ENCODE results near the gene TMEM240. TPM values are rescaled to one million over a fixed set of nuclear protein-coding genes. Genes with fewer than 3 reads are reported as not detected.
"Not testable (repeated sequence)": the region's sequence is repeated elsewhere in the genome, so short reads cannot be mapped to it uniquely, and the experiment has no call there.

The TMEM240 gene
- total RNA-seq, 2 experiments from 2014 or later = 0.42 to 0.46 TPM

DNA sequence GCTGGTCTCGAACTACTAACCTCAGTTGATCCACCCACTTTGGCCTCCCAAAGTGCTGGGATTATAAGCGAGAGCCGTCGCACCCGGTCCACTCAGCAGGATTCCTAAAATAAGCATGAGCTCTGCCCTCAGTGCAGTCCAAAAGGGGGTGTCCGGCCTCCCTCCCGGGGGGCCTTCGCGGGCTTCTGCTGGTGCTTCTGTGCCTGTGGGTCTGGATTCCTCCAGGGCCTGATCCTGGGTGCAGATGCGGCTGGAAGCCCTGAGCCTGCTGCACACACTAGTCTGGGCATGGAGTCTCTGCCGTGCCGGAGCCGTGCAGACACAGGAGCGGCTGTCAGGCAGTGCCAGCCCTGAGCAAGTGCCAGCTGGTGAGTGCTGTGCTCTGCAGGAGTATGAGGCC is 23.5 kb downstream of the TMEM240 start:
- H3K9me3 Mint-ChIP-seq (ENCODE audit: low read depth); DNase-seq; H3K27me3 Mint-ChIP-seq; CTCF ChIA-PET; H3K27ac Mint-ChIP-seq; ATAC-seq; H3K4me3 Mint-ChIP-seq; POLR2A ChIA-PET; H3K4me1 Mint-ChIP-seq: not testable (repeated sequence)
- intact Hi-C loops (cut with DNase I, micrococcal nuclease) = loop anchor here in 1 of 2 experiments (10.0 kb wide), 1 partner anchor 242 kb away; the partner anchor contains the start of gene UBE2J2
- H3K36me3 Mint-ChIP-seq (ENCODE audit: low read depth) = peaks cover 21% of the 10 kb centered on the region

DNA sequence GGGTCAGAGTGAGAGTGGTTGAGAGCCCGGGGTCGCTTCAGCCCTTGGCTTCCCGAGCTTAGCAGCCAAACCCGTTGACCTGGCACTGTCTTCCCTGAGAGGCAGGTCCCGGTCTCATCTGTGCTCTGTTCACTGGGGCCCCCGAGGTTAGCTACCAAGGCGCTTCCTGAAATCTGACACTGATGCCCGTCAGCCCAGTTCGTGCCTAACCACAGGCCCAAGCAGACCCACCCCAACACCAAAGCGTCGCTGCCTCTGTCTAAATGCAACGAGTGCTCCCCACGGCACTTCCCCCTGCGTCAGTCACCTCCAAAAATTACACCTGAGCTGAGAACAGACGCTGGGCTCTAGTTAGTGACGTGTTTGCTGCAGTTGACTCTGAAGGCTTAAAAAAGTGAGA is 26.0 kb downstream of the TMEM240 start:
- H3K27ac Mint-ChIP-seq; POLR2A ChIA-PET; DNase-seq; H3K9me3 Mint-ChIP-seq (ENCODE audit: low read depth); H3K27me3 Mint-ChIP-seq; CTCF ChIA-PET; H3K4me3 Mint-ChIP-seq; H3K4me1 Mint-ChIP-seq; ATAC-seq: not testable (repeated sequence)
- peaks cover 15% of the 10 kb centered on the region for H3K36me3 Mint-ChIP-seq (ENCODE audit: low read depth)
- intact Hi-C loops (cut with DNase I, micrococcal nuclease) = loop anchor here in 1 of 2 experiments (5.0 to 10.0 kb wide), 2 partner anchors 118 to 240 kb away; partner anchors contain the start of genes MMP23B and UBE2J2

DNA sequence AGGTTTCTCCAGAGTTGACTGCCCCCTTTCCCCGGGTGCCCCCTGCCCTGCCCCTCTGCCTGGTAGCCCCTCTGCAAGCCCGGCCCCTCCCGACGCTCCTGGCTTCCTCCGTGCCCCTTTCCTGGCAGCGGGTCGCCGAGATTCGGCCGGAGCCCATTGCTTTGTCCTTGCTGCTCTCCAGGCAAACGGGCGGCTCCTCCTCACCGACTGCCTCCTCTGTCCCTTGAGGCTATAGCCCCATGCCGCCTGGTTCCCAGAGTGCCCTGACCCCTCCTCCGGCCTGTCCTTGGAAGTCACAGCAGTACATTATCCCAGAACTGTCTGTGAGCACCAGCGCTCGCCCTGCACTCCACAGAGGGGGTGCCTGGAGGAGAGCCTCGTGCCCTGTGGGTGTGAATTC is 26.7 kb downstream of the TMEM240 start:
- H3K27ac Mint-ChIP-seq; DNase-seq; POLR2A ChIA-PET; CTCF ChIA-PET; H3K9me3 Mint-ChIP-seq (ENCODE audit: low read depth); H3K4me1 Mint-ChIP-seq; H3K27me3 Mint-ChIP-seq; ATAC-seq: not testable (repeated sequence)
- intact Hi-C loops (cut with DNase I, micrococcal nuclease) = loop anchor here (2.0 to 10.0 kb wide), 3 partner anchors 61 to 239 kb away; partner anchors contain the start of genes MMP23B (in 1 of the 2), SSU72 (in 1 of the 2) and UBE2J2 (in 1 of the 2)
- H3K4me3 Mint-ChIP-seq = peak overlapping the region; percentile 65
- H3K36me3 Mint-ChIP-seq (ENCODE audit: low read depth) = peaks cover 14% of the 10 kb centered on the region

DNA sequence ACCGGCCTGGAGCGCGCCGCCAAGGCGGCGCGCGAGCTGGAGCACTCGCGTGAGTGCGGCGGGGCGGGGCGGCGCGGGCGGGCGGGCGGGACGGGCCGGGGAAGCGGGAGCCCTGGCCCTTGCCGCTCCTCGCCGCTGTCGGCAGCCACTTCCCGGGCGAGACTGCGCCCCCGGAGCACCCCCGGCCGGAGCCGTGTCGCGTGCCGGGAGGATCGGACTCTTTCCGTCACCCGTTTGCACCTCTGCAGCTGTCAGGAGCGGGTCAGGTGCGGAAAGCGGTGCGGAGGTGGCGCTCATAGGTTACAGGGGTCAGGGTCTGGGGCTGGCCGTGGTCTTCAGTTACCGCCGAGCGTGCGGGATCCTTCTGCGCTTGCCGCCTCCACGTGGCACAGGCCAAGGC is 28.0 kb downstream of the TMEM240 start:
- H3K27ac Mint-ChIP-seq; H3K4me1 Mint-ChIP-seq; H3K27me3 Mint-ChIP-seq; H3K9me3 Mint-ChIP-seq (ENCODE audit: low read depth); CTCF ChIA-PET; H3K36me3 Mint-ChIP-seq (ENCODE audit: low read depth); POLR2A ChIA-PET: not testable (repeated sequence)
- peak; percentile 11 for ATAC-seq
- intact Hi-C loops (cut with DNase I, micrococcal nuclease) = loop anchor here (1.0 to 10.0 kb wide), 8 partner anchors 62 to 280 kb away; partner anchors contain the start of genes AURKAIP1 (in 1 of the 2), B3GALT6 (in 1 of the 2), CCNL2 (in 1 of the 2) and MIB2 (in 1 of the 2)
- peak; percentile 36 for DNase-seq
- peak overlapping the region; percentile 76 for H3K4me3 Mint-ChIP-seq

DNA sequence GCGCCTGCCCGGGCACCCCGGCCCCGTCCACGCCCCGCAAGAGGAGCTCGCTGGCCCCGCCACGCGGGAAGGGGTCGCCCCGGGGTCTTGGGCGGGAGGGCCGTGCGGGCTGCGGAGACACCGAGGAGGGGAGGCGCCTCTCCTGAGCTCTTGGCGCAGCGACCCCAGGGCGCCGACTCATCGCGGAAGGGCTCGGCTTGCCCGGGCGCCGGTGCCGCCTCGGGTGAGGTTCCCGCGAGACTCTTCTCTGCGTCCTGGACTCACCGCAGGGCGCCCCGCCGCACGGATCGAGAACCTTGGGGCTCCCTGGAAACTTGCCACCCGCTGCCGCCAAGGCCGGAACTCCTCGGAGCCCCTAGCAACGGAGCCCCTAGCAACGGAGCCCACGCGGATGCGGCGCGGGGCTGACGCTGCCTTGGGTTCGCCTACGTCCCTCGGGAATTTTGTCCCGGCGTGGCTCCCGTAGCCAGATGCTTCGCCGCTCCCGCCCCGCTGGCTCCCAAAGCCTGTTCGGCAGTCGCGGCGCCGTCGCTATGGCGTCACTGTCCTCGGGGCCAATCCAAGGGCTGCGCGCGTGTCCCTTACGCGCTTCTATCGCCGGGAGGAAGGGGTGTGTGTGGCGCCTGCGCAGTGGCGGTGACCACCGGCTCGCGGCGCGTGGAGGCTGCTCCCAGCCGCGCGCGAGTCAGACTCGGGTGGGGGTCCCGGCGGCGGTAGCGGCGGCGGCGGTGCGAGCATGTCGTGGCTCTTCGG is 28.7 kb downstream of the TMEM240 start, which contains the start of gene ATAD3A:
ATAD3A (plus strand) TSS at position 630 of the 753 bp plus-strand sequence; CDS start at position 737, 107 bp downstream.
- H3K27me3 Mint-ChIP-seq = no peaks in the 10 kb centered on the region
- intact Hi-C loops (cut with DNase I, micrococcal nuclease) = loop anchor here (1.0 to 10.0 kb wide), 13 partner anchors 40 to 279 kb away; partner anchors contain the start of genes SSU72 (in 2 of the 2), ATAD3B (in 1 of the 2), AURKAIP1 (in 1 of the 2) and B3GALT6 (in 1 of the 2)
- peaks cover 5% of the 10 kb centered on the region for H3K36me3 Mint-ChIP-seq (ENCODE audit: low read depth)

DNA sequence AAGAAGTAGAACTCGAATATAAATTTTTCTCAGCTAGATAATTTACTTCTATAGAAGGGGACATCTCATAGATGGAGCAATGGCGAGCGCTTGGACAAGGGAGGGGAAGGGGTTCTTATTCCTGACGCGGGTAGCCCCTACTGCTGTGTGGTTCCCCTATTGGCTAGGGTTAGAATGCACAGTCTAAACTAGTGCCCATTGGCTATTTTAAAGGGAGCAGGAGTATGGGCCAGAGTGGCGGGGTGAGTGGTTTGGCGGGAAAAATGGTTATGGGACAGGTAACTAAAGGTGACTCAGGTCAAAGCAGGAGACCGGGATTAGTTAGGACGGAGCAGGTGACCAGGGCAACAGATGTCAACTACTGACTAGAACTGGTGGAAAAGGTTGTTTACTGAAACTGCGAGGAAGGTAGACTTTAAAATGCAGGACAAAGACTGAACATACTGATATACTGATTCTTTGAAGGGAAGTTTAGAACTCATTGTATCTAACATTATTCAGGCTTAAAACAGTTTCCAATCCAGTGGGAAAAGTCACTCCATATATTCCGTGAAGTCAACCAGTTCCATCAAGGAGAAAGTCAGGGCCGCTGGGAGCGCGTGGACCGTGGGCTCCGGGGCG is 29.4 kb downstream of the TMEM240 start:
- POLR2A ChIA-PET = no interaction called here
- Mint-ChIP-seq H3K27ac (peak overlapping the region; percentile 97), H3K4me3 (peak overlapping the region; percentile 93), H3K4me1 (peaks cover 7% of the 10 kb centered on the region), H3K9me3 (ENCODE audit: low read depth) (no peaks in the 10 kb centered on the region), H3K27me3 (no peaks in the 10 kb centered on the region), H3K36me3 (ENCODE audit: low read depth) (peaks cover 3% of the 10 kb centered on the region)
- intact Hi-C loops (cut with DNase I, micrococcal nuclease) = loop anchor here in 1 of 2 experiments (1.0 to 10.0 kb wide), 7 partner anchors 40 to 236 kb away; partner anchors contain the start of genes ATAD3B, CDK11B, DVL1 and MMP23B
- no peak for ATAC-seq
- CTCF ChIA-PET = no interaction called here
- peak; percentile 41 for DNase-seq

More for the DNA sequence above, 28.7 kb downstream of the TMEM240 start, which contains the start of gene ATAD3A:
- Mint-ChIP-seq H3K27ac (peak within 1 kb of the TSS; percentile 97), H3K4me3 (peak within 1 kb of the TSS; percentile 93), H3K4me1 (peaks cover 7% of the 10 kb centered on the region), H3K9me3 (ENCODE audit: low read depth) (no peaks in the 10 kb centered on the region)
- ChIA-PET CTCF (no interaction called here), POLR2A (no interaction called here)
- ATAC-seq (peak; percentile 97), DNase-seq (peak; percentile 99)

DNA sequence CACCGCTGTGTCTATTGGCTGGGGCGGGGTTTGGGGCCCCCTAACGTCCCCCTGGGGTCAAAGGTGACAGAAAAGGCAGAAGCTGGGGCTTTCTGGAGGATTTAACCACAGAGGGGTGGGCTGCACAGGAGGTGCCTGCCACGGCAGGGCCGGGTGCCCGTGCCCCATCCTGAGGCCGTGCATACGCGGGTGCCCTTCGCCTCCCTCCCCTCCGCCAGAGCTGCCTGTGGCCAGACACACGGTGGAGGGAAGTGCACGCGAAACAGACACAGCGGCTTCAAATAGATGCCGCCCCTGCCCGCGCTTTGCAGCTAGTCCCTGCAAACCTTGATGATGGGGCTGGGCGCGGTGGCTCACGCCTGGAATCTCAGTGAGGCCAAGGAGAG is 31.0 kb downstream of the TMEM240 start:
- CTCF ChIA-PET; H3K27me3 Mint-ChIP-seq; ATAC-seq; intact Hi-C loops (cut with DNase I, micrococcal nuclease); H3K9me3 Mint-ChIP-seq (ENCODE audit: low read depth); H3K36me3 Mint-ChIP-seq (ENCODE audit: low read depth); H3K27ac Mint-ChIP-seq; POLR2A ChIA-PET; H3K4me3 Mint-ChIP-seq; DNase-seq: not testable (repeated sequence)
- peaks cover 13% of the 10 kb centered on the region for H3K4me1 Mint-ChIP-seq

DNA sequence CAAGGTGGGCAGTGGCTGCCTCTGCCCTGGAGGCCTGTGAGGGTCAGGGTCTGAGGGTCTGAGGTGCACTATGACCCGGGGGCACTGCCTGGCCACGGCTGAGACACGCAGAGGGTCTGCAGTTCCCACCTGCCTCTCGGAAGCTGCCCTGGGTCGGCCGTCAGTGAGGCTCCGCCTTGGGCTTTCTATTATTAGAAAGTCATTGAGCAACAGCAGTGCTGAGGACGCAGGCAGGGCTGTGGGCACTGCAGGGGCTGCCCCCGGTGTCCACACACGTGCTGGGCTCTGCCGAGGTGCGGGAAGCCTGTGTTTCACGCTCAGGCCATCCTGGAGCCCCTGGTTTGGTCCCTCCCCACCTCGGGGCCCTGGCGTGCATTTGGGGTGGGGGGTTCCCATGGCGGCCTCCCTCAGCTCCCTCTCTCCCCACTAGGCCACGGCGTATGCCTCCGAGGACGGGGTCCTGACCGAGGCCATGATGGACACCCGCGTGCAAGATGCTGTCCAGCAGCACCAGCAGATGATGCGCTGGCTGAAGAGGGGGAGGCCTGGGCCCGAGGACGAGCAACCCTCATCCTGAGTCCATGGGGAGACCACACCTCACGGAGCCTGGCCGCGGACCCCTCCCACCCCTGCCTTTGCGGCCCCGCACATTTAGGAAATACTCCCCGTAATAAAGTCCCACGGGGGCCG is 31.5 kb downstream of the TMEM240 start:
- DNase-seq; intact Hi-C loops (cut with DNase I, micrococcal nuclease); ATAC-seq; POLR2A ChIA-PET; H3K4me3 Mint-ChIP-seq; H3K9me3 Mint-ChIP-seq (ENCODE audit: low read depth); H3K36me3 Mint-ChIP-seq (ENCODE audit: low read depth); CTCF ChIA-PET; H3K27ac Mint-ChIP-seq; H3K27me3 Mint-ChIP-seq: not testable (repeated sequence)
- H3K4me1 Mint-ChIP-seq = peaks cover 13% of the 10 kb centered on the region

DNA sequence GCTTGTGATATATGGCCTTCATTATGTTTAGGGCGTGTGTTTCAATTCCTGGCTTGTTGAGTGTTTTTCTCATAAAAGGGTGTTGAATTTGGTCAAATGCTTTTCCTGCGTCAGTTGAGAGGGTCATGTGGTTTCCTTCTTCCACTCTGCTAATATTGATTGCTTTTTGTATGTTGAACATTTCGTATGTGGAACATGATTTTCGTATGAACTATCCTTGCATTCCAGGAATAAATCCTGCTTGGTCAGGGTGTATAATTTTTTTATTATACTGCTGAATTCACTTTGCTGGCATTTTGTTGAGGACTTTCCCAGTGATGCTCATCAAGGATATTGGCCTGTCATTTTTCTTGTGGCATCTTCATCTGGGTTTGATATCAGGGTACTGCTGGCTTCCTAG is 33.1 kb downstream of the TMEM240 start:
- no peak for DNase-seq
- H3K4me3 Mint-ChIP-seq = no peak overlapping the region
- POLR2A ChIA-PET = no interaction called here
- intact Hi-C loops (cut with DNase I, micrococcal nuclease) = no loop called here
- H3K27me3 Mint-ChIP-seq = no peaks in the 10 kb centered on the region
- H3K27ac Mint-ChIP-seq = no peak overlapping the region
- peaks cover 13% of the 10 kb centered on the region for H3K4me1 Mint-ChIP-seq
- H3K9me3 Mint-ChIP-seq (ENCODE audit: low read depth) = no peaks in the 10 kb centered on the region
- H3K36me3 Mint-ChIP-seq (ENCODE audit: low read depth) = no peaks in the 10 kb centered on the region
- CTCF ChIA-PET = interaction anchor here (0.7 kb wide), 1 partner anchor 31 kb away, joined by 3 read pairs; no protein-coding TSS in a partner anchor
- ATAC-seq = no peak

DNA sequence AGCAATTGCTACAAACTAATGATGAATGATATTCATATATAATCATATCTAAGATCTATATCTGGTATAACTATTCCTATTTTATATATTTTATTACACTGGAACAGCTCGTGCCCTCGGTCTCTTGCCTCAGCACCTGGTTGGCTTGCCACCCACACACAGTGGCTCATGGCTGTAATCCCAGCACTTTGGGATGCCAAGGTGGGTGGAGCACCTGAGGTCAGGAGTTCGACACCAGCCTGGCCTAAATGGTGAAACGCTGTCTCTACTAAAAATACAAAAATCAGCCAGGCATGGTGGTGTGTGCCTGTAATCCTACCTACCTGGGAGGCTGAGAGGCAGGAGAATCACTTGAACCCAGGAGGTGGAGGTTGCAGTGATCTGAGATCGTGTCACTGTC is 34.6 kb downstream of the TMEM240 start:
- DNase-seq = peak; percentile 19
- Mint-ChIP-seq H3K27ac (peak overlapping the region; percentile 87), H3K4me3 (peak overlapping the region; percentile 59)
- H3K9me3 Mint-ChIP-seq (ENCODE audit: low read depth); CTCF ChIA-PET; H3K27me3 Mint-ChIP-seq; intact Hi-C loops (cut with DNase I, micrococcal nuclease); H3K4me1 Mint-ChIP-seq; H3K36me3 Mint-ChIP-seq (ENCODE audit: low read depth); ATAC-seq; POLR2A ChIA-PET: not testable (repeated sequence)

DNA sequence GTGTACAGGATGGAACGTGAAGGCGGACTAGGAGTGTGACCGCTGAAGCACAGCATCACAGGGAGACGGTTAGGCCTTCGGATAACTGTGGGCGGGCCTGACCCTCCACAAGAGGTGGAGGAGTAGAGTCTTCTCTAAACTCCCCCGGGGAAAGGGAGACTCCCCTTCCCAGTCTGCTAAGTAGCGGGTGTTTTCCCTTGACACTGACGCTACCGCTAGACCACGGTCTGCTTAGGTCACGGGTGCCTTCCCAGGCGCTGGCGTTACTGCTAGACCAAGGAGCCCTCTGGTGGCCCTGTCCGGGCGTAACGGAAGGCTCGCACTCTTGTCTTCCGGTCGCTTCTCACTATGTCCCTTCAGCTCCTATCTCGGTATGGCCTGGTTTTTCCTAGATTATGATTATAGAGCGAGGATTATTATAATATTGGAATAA is 35.0 kb downstream of the TMEM240 start:
- ATAC-seq (peak; percentile 65), DNase-seq (peak; percentile 55)
- H3K36me3 Mint-ChIP-seq (ENCODE audit: low read depth); intact Hi-C loops (cut with DNase I, micrococcal nuclease); H3K27me3 Mint-ChIP-seq; H3K9me3 Mint-ChIP-seq (ENCODE audit: low read depth); POLR2A ChIA-PET; H3K4me1 Mint-ChIP-seq: not testable (repeated sequence)
- CTCF ChIA-PET = interaction anchor here (0.6 to 1.9 kb wide), 4 partner anchors 22 to 130 kb away, joined by 3 to 9 read pairs (median 3); partner anchors contain the start of gene AURKAIP1
- peak overlapping the region; percentile 87 for H3K27ac Mint-ChIP-seq
- peak overlapping the region; percentile 59 for H3K4me3 Mint-ChIP-seq

Data from activated CD4-positive, alpha-beta T cell treated with anti-CD3 and anti-CD28 coated beads for 36 hours (primary cell).